Fibroblast of lung (primary cell): ENCODE data around the gene ELK1. TPM values are rescaled to one million over a fixed set of nuclear protein-coding genes. Genes with fewer than 3 reads are reported as not detected.
"Not testable (repeated sequence)": the region's sequence is repeated elsewhere in the genome, so short reads cannot be mapped to it uniquely, and the experiment has no call there.

Source experiments
- DNase-seq, 2 donors: peaks; one replicate each; pipeline versions ENCODE4 v3.0.0 to v3.0.0-alpha.2; 2010; ENCODE audit warnings: low read depth in 2 of 2
- H2AFZ ChIP-seq: 2 replicates; pipeline ENCODE4 v1.5.1; 2012; ENCODE audit warnings: low read length, control low read depth, inconsistent platforms
- H3K27ac ChIP-seq: 2 replicates; pipeline ENCODE4 v1.5.1; 2011; ENCODE audit warnings: low read length, control low read depth; ENCODE audit not compliant: insufficient read depth
- H3K27me3 ChIP-seq: 2 replicates; pipeline ENCODE4 v1.5.1; 2011; ENCODE audit warnings: mild to moderate bottlenecking, low read length; ENCODE audit not compliant: control insufficient read depth, insufficient read depth
- H3K36me3 ChIP-seq: 2 replicates; pipeline ENCODE4 v1.5.1; 2011; ENCODE audit warnings: low read length; ENCODE audit not compliant: control insufficient read depth, insufficient read depth
- H3K4me1 ChIP-seq: 2 replicates; pipeline ENCODE4 v1.5.1; 2011; ENCODE audit warnings: low read length; ENCODE audit not compliant: control insufficient read depth, insufficient read depth; ENCODE audit errors: extremely low read depth
- H3K4me2 ChIP-seq: 2 replicates; pipeline ENCODE4 v1.5.1; 2011; ENCODE audit warnings: low read length, control low read depth; ENCODE audit not compliant: insufficient read depth; ENCODE audit errors: extremely low read depth
- H3K4me3 ChIP-seq, 4 experiments: fragments of 200-600 bp in 1 of 4; sonication (generic) in 1 of 4; replicated peaks in 1 of 4; 2 replicates each; pipeline ENCODE4 v1.5.1; 2011 to 2016; ENCODE audit warnings: low read length in 4 of 4, low read depth in 3 of 4, mild to moderate bottlenecking in 3 of 4, control low read depth in 2 of 4, inconsistent platforms in 1 of 4, mixed read lengths in 1 of 4; ENCODE audit not compliant: insufficient read depth in 1 of 4; ENCODE audit errors: control extremely low read depth in 1 of 4
- H3K79me2 ChIP-seq: 2 replicates; pipeline ENCODE4 v1.5.1; 2012; ENCODE audit warnings: mild to moderate bottlenecking, low read length, inconsistent platforms; ENCODE audit not compliant: control insufficient read depth, insufficient read depth
- H3K9ac ChIP-seq: 2 replicates; pipeline ENCODE4 v1.5.1; 2011; ENCODE audit warnings: mild to moderate bottlenecking, low read length, control low read depth; ENCODE audit not compliant: insufficient read depth
- H3K9me3 ChIP-seq: 2 replicates; pipeline ENCODE4 v1.5.1; 2012; ENCODE audit warnings: low read depth, low read length; ENCODE audit not compliant: control insufficient read depth, insufficient read depth
- H4K20me1 ChIP-seq: 2 replicates; pipeline ENCODE4 v1.5.1; 2011; ENCODE audit warnings: low read length; ENCODE audit not compliant: control insufficient read depth, insufficient read depth; ENCODE audit errors: extremely low read depth
- EZH2 ChIP-seq: IDR thresholded peaks from 2 replicates; pipeline ENCODE4 v1.5.1; 2012; ENCODE audit warnings: low read length, control low read depth, mild to moderate bottlenecking; ENCODE audit errors: missing control alignments
- polyA plus RNA-seq, 2 donors: library from polyadenylated mRNA; depleted of rRNA in 1 of 2; stranded (reverse) in 1 of 2; unstranded in 1 of 2; fragments of >200 nt; gene quantifications; 2 replicates each; pipeline ENCODE4 v1.2.1, GENCODE V29; 2011 to 2012; ENCODE audit warnings: missing spikeins in 1 of 2
- total RNA-seq: library from RNA; depleted of rRNA; stranded (reverse); fragments of >200 nt; gene quantifications from 2 replicates; pipeline ENCODE4 v1.2.1, GENCODE V29; 2014
- TF ChIP-seq, protein P1 (sequence below), 2 donors: IDR thresholded peaks in 1 of 2; conservative IDR thresholded peaks in 1 of 2; 1 replicate in 1 of 2; 2 replicates in 1 of 2; pipeline ENCODE4 v1.5.1; 2011 to 2012; ENCODE audit warnings: low read length in 2 of 2, control low read depth in 1 of 2, inconsistent platforms in 1 of 2, low read depth in 1 of 2, mild to moderate bottlenecking in 1 of 2

The ELK1 gene
- total and polyA plus RNA-seq, 2 donors (not counting 1 experiment from before 2014, with no cell fraction given), result 13.9 to 25.3 TPM

DNA sequence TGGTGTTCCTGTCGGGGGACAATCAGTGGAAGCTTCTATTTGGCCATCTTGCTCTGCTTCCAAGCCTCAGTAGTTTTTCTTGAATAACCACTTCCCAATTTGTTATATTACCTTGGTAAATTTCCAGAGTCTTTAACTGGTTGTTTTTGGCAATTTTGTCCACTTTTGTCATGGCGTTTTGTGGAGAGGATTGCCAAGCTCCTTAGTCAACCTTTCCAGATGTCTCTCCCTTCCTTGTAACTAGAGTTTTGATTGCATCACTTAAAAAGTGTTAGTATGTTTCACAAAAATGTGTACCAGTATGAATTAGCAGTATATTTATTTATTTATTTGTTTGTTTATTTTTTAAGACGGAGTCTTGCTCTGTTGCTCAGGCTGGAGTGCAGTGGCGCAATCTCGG is 24.4 kb upstream of the ELK1 start:
- H3K36me3 ChIP-seq, result no peaks in the 10 kb centered on the region
- H3K27me3 ChIP-seq, result no peaks in the 10 kb centered on the region
- no peaks in the 10 kb centered on the region for H4K20me1 ChIP-seq
- H3K27ac ChIP-seq, result no peak overlapping the region
- no peak overlapping the region for H3K4me3 ChIP-seq
- DNase-seq, result no peak
- no peak overlapping the region for H3K4me2 ChIP-seq
- H3K4me1 ChIP-seq, result no peaks in the 10 kb centered on the region
- H3K9me3 ChIP-seq, result no peaks in the 10 kb centered on the region
- no peak for TF ChIP-seq EZH2
- TF ChIP-seq, protein P1, sequence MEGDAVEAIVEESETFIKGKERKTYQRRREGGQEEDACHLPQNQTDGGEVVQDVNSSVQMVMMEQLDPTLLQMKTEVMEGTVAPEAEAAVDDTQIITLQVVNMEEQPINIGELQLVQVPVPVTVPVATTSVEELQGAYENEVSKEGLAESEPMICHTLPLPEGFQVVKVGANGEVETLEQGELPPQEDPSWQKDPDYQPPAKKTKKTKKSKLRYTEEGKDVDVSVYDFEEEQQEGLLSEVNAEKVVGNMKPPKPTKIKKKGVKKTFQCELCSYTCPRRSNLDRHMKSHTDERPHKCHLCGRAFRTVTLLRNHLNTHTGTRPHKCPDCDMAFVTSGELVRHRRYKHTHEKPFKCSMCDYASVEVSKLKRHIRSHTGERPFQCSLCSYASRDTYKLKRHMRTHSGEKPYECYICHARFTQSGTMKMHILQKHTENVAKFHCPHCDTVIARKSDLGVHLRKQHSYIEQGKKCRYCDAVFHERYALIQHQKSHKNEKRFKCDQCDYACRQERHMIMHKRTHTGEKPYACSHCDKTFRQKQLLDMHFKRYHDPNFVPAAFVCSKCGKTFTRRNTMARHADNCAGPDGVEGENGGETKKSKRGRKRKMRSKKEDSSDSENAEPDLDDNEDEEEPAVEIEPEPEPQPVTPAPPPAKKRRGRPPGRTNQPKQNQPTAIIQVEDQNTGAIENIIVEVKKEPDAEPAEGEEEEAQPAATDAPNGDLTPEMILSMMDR (conservative IDR thresholded peaks at IDR 0.05 in 1 of 2, IDR thresholded peaks at IDR 0.05 in 1 of 2; ENCODE audit: low read depth in 1 of 2, low read length in 2 of 2), result no peak
- H3K79me2 ChIP-seq, result no peaks in the 10 kb centered on the region
- H2AFZ ChIP-seq, result no peak overlapping the region
- no peak overlapping the region for H3K9ac ChIP-seq

DNA sequence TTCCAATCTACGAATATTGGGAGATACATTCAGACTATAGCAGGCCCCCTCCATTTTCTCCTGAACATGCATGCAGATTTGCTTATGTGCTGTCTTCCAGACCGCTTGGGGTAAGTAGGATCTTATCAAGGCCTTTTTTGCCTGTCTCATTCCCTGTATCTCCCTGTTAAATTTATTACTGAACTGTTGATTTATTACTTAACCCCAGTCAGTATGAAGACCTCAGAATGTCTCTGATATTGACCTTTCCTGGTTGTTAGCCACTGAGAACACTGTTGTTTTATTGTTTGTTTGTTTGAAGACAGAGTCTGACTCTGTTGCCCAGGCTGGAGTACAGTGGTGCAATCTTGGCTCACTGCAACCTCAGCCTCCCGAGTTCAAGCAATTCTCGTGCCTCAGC is 15.4 kb upstream of the ELK1 start:
- not testable (repeated sequence) for H2AFZ ChIP-seq, H3K4me2 ChIP-seq, H3K27ac ChIP-seq, DNase-seq, H3K9ac ChIP-seq, H3K36me3 ChIP-seq, H3K79me2 ChIP-seq, H3K27me3 ChIP-seq, H4K20me1 ChIP-seq, H3K4me3 ChIP-seq, H3K9me3 ChIP-seq, H3K4me1 ChIP-seq

DNA sequence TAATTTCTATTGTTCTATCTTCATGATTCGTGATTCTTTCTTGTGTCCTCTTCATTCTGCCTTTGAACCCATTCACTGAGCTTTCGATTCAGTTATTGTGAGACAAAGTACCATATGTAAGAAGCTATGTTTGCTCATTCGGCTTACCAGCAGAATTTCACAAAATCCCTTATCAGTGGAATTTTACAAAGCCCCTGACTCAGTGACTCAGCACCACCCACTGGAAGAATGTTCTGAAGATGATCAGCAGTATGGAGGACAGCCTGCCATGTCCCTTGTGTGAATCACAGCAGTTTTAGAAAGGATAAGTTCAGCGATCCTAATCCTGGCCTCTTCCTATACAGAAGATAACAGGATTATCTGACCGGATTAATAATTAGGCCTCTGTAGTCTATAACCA is 14.4 kb upstream of the ELK1 start:
- Histone ChIP-seq H3K9ac (no peak overlapping the region), H3K4me1 (peaks cover 2% of the 10 kb centered on the region), H4K20me1 (no peaks in the 10 kb centered on the region), H3K36me3 (no peaks in the 10 kb centered on the region), H3K79me2 (no peaks in the 10 kb centered on the region), H3K27ac (no peak overlapping the region), H3K4me3 (no peak overlapping the region), H2AFZ (no peak overlapping the region), H3K9me3 (no peaks in the 10 kb centered on the region), H3K4me2 (no peak overlapping the region), H3K27me3 (no peaks in the 10 kb centered on the region)
- no peak for TF ChIP-seq EZH2
- TF ChIP-seq, protein P1 (conservative IDR thresholded peaks at IDR 0.05 in 1 of 2, IDR thresholded peaks at IDR 0.05 in 1 of 2; ENCODE audit: low read depth in 1 of 2, low read length in 2 of 2), result no peak
- DNase-seq, result peak in 1 of 2 donors; percentile 41
